PC-3 (cell line): ENCODE data around the gene MYO18A.

Experiments used
- EZH2 ChIP-seq: fragments of 300-600 bp; sonication (generic); IDR thresholded peaks from one replicate; pipeline ENCODE4 v1.6.1; 2017; ENCODE audit warnings: antibody characterized with exemption, mild to moderate bottlenecking, low read length; ENCODE audit not compliant: unreplicated experiment
- EZH2phosphoT487 ChIP-seq: fragments of 300-600 bp; sonication (generic); IDR thresholded peaks from 2 replicates; pipeline ENCODE4 v1.6.1; 2018; ENCODE audit warnings: mild to moderate bottlenecking, antibody characterized with exemption, low read length, borderline replicate concordance
- TF ChIP-seq, protein P1 (sequence below): fragments of 300-600 bp; sonication (generic); conservative IDR thresholded peaks from 2 replicates; pipeline ENCODE4 v1.5.1; 2017; ENCODE audit warnings: antibody characterized with exemption, low read depth, mild to moderate bottlenecking, low read length

DNA sequence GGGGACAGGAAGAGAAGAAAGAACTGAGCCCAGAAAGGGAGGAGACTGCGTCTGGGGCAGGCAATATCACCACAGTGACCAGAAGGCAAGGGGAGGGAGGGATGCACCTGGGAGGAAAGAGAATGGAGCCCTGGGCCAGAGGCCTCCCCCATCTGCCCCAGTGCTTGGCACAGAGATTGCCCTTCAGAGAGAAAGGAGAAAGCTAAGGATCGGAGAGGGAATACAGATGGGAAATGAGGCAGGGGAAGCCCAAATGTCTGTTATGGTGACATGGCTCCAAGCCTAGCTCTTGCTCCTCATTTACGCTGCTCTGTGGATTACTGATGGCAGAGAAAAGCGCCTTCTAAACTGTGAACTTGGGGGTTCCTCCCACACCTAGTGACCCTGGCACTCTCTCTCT is 90.1 kb downstream of the MYO18A start:
- no peak for TF ChIP-seq EZH2phosphoT487
- TF ChIP-seq EZH2 = no peak
- TF ChIP-seq, protein P1, sequence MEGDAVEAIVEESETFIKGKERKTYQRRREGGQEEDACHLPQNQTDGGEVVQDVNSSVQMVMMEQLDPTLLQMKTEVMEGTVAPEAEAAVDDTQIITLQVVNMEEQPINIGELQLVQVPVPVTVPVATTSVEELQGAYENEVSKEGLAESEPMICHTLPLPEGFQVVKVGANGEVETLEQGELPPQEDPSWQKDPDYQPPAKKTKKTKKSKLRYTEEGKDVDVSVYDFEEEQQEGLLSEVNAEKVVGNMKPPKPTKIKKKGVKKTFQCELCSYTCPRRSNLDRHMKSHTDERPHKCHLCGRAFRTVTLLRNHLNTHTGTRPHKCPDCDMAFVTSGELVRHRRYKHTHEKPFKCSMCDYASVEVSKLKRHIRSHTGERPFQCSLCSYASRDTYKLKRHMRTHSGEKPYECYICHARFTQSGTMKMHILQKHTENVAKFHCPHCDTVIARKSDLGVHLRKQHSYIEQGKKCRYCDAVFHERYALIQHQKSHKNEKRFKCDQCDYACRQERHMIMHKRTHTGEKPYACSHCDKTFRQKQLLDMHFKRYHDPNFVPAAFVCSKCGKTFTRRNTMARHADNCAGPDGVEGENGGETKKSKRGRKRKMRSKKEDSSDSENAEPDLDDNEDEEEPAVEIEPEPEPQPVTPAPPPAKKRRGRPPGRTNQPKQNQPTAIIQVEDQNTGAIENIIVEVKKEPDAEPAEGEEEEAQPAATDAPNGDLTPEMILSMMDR = no peak
